Liver (tissue), 9 donors: ENCODE results near the gene LRCOL1. TPM values are rescaled to one million over a fixed set of nuclear protein-coding genes. Genes with fewer than 3 reads are reported as not detected.

Experiments used
- DNase-seq: peaks from one replicate; pipeline ENCODE4 v3.0.0-alpha.2; 2017; ENCODE audit warnings: low spot score
- H3K27ac ChIP-seq, 2 donors: one replicate each; pipeline ENCODE4 v1.7.0; 2013; ENCODE audit warnings: inconsistent platforms in 2 of 2, low read length in 2 of 2, control low read depth in 1 of 2, low read depth in 1 of 2, mild to moderate bottlenecking in 1 of 2
- H3K27me3 ChIP-seq, 4 donors: one replicate each; pipeline versions ENCODE4 v1.6.1 to v1.7.0; 2013; ENCODE audit warnings: low read length in 3 of 4, inconsistent platforms in 1 of 4, mild to moderate bottlenecking in 1 of 4, moderate library complexity in 1 of 4; ENCODE audit not compliant: control insufficient read depth in 4 of 4, insufficient read depth in 4 of 4
- H3K36me3 ChIP-seq, 4 donors: one replicate each; pipeline versions ENCODE4 v1.6.1 to v1.7.0; 2013; ENCODE audit warnings: low read length in 3 of 4, mild to moderate bottlenecking in 3 of 4, low read depth in 1 of 4, moderate library complexity in 1 of 4; ENCODE audit not compliant: control insufficient read depth in 4 of 4, insufficient read depth in 3 of 4
- H3K4me1 ChIP-seq, 4 donors: one replicate each; pipeline versions ENCODE4 v1.6.1 to v1.7.0; 2013; ENCODE audit warnings: low read length in 3 of 4, mild to moderate bottlenecking in 3 of 4, moderate library complexity in 1 of 4; ENCODE audit not compliant: control insufficient read depth in 4 of 4, insufficient read depth in 4 of 4
- H3K4me3 ChIP-seq, 3 donors: one replicate each; pipeline versions ENCODE4 v1.6.1 to v1.7.0; 2013; ENCODE audit warnings: low read length in 3 of 3, control low read depth in 1 of 3, low read depth in 1 of 3, mild to moderate bottlenecking in 1 of 3
- H3K9ac ChIP-seq, 2 donors: one replicate each; pipeline ENCODE4 v1.7.0; 2013; ENCODE audit warnings: low read length in 2 of 2, mild to moderate bottlenecking in 2 of 2, moderate library complexity in 2 of 2, control low read depth in 1 of 2, low read depth in 1 of 2
- H3K9me3 ChIP-seq, 4 donors: one replicate each; pipeline versions ENCODE4 v1.6.1 to v1.7.0; 2013; ENCODE audit warnings: low read length in 3 of 4; ENCODE audit not compliant: control insufficient read depth in 4 of 4
- FOXA1 ChIP-seq: IDR thresholded peaks from 2 replicates; pipeline ENCODE4 v1.6.1; 2016; ENCODE audit warnings: antibody characterized with exemption
- FOXA2 ChIP-seq: IDR thresholded peaks from 2 replicates; pipeline ENCODE4 v1.6.1; 2016; ENCODE audit warnings: antibody characterized with exemption
- GABPA ChIP-seq, 2 donors: IDR thresholded peaks in 1 of 2; conservative IDR thresholded peaks in 1 of 2; 2 replicates each; pipeline ENCODE4 v1.6.1; 2016; ENCODE audit warnings: antibody characterized with exemption in 2 of 2, mild to moderate bottlenecking in 1 of 2, moderate library complexity in 1 of 2
- HNF4A ChIP-seq, 2 donors: conservative IDR thresholded peaks; 2 replicates each; pipeline ENCODE4 v1.6.1; 2016; ENCODE audit warnings: antibody characterized with exemption in 2 of 2, mild to moderate bottlenecking in 2 of 2
- HNF4G ChIP-seq: IDR thresholded peaks from 2 replicates; pipeline ENCODE4 v1.6.1; 2016; ENCODE audit warnings: antibody characterized with exemption
- JUND ChIP-seq, 2 donors: IDR thresholded peaks; 2 replicates each; pipeline ENCODE4 v1.6.1; 2016; ENCODE audit warnings: antibody characterized with exemption in 2 of 2
- NR2F2 ChIP-seq: IDR thresholded peaks from 2 replicates; pipeline ENCODE4 v1.6.1; 2016; ENCODE audit warnings: antibody characterized with exemption
- RAD21 ChIP-seq, 2 donors: IDR thresholded peaks; 2 replicates each; pipeline ENCODE4 v1.6.1; 2016; ENCODE audit warnings: antibody characterized with exemption in 2 of 2, mild to moderate bottlenecking in 2 of 2
- RXRA ChIP-seq, 2 donors: IDR thresholded peaks; 2 replicates each; pipeline ENCODE4 v1.6.1; 2017 to 2018; ENCODE audit warnings: antibody characterized with exemption in 2 of 2, mild to moderate bottlenecking in 1 of 2
- SP1 ChIP-seq: IDR thresholded peaks from 2 replicates; pipeline ENCODE4 v1.6.1; 2018; ENCODE audit warnings: antibody characterized with exemption, mild to moderate bottlenecking
- TAF1 ChIP-seq: conservative IDR thresholded peaks from 2 replicates; pipeline ENCODE4 v1.6.1; 2016; ENCODE audit warnings: antibody characterized with exemption, mild to moderate bottlenecking
- YY1 ChIP-seq: IDR thresholded peaks from 2 replicates; pipeline ENCODE4 v1.6.1; 2016; ENCODE audit warnings: antibody characterized with exemption, mild to moderate bottlenecking
- WGBS: extraction: QIAGEN DNeasy Blood & Tissue Kit; methylation state at CpG from one replicate; pipeline ENCODE4 v1.1.7; 2013; 5-methylcytosine and 5-hydroxymethylcytosine counted together
- polyA plus RNA-seq, 2 donors: library from polyadenylated mRNA; stranded (reverse) in 1 of 2; unstranded in 1 of 2; fragments of 200-250 nt in 1 of 2; fragments of >200 nt in 1 of 2; fragmentation: Nextera tagmentation in 1 of 2; extraction: Ambion mirVana in 1 of 2; gene quantifications; one replicate each; pipeline versions ENCODE4 v1.2.1 to v1.2.3, GENCODE V29; 2013 to 2015
- total RNA-seq, 2 donors: library from RNA; depleted of rRNA; stranded (reverse); fragments of >200 nt; gene quantifications; one replicate each; pipeline ENCODE4 v1.2.3, GENCODE V29; 2014
- TF ChIP-seq, protein P1 (sequence below): fragments of 150-350 bp; IDR thresholded peaks from 2 replicates; pipeline ENCODE4 v1.5.1; 2017; ENCODE audit warnings: improper control_type of control experiment, low read depth, low read length; ENCODE audit not compliant: missing input control
- TF ChIP-seq, protein P2 (sequence below): IDR thresholded peaks from 2 replicates; pipeline ENCODE4 v1.6.1; 2016; ENCODE audit warnings: antibody characterized with exemption, mild to moderate bottlenecking
- TF ChIP-seq, protein P3 (sequence below): IDR thresholded peaks from 2 replicates; pipeline ENCODE4 v1.6.1; 2016; ENCODE audit warnings: antibody characterized with exemption
- TF ChIP-seq, protein P4 (sequence below): IDR thresholded peaks from 2 replicates; pipeline ENCODE4 v1.6.1; 2016; ENCODE audit warnings: antibody characterized with exemption
- TF ChIP-seq, protein P5 (sequence below): IDR thresholded peaks from 2 replicates; pipeline ENCODE4 v1.6.1; 2016; ENCODE audit warnings: antibody characterized with exemption
- donor health status: healthy.
- donor health status: healthy.
- donor health status: healthy.
- donor health status: healthy.
- donor health status: healthy.

The LRCOL1 gene
- total and polyA plus RNA-seq, 4 donors: 2.6 to 40.7 (median 5.9) TPM; not detected in 1

DNA sequence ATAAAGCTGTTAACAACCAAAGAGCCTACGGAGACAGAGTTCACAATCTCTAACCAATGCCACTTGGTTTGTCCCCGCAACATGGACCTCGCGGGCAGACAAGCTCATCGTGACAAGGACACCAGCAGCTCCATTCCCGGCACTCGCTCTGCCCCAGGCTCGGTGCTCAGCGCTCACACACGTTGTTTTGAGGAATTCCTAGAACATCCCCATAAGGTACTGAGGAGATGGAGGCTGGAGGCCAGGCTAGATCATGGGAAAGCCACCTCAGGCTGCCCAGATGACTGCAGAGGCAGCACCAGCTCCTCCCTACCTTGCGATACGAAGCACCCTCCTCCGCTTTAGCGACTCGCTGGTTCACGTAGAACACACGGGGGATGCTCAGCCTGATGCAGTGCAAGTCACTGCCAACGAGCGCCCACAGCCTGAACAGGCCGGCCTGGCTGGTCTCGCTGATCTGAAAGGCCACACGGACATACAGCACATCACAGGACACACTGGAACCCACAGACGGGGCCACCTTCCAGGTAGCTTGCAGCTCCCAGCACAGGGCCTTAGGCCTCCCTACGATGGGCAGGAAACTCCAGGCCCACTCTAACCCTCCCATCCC lies 38.3 kb upstream of the LRCOL1 start:
- no peak for DNase-seq
- H3K4me3 ChIP-seq: no peak overlapping the region
- no peak overlapping the region for H3K9ac ChIP-seq
- TF ChIP-seq, protein P1, sequence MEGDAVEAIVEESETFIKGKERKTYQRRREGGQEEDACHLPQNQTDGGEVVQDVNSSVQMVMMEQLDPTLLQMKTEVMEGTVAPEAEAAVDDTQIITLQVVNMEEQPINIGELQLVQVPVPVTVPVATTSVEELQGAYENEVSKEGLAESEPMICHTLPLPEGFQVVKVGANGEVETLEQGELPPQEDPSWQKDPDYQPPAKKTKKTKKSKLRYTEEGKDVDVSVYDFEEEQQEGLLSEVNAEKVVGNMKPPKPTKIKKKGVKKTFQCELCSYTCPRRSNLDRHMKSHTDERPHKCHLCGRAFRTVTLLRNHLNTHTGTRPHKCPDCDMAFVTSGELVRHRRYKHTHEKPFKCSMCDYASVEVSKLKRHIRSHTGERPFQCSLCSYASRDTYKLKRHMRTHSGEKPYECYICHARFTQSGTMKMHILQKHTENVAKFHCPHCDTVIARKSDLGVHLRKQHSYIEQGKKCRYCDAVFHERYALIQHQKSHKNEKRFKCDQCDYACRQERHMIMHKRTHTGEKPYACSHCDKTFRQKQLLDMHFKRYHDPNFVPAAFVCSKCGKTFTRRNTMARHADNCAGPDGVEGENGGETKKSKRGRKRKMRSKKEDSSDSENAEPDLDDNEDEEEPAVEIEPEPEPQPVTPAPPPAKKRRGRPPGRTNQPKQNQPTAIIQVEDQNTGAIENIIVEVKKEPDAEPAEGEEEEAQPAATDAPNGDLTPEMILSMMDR: no peak
- TF ChIP-seq FOXA1 (no peak), SP1 (no peak), JUND (IDR thresholded peaks at IDR 0.05) (no peak), HNF4A (conservative IDR thresholded peaks at IDR 0.05) (no peak), FOXA2 (no peak), GABPA (IDR thresholded peaks at IDR 0.05 in 1 of 2, conservative IDR thresholded peaks at IDR 0.05 in 1 of 2) (no peak), RAD21 (IDR thresholded peaks at IDR 0.05) (no peak), YY1 (no peak), RXRA (IDR thresholded peaks at IDR 0.05) (no peak), HNF4G (no peak), NR2F2 (no peak), TAF1 (no peak)
- TF ChIP-seq, protein P2, sequence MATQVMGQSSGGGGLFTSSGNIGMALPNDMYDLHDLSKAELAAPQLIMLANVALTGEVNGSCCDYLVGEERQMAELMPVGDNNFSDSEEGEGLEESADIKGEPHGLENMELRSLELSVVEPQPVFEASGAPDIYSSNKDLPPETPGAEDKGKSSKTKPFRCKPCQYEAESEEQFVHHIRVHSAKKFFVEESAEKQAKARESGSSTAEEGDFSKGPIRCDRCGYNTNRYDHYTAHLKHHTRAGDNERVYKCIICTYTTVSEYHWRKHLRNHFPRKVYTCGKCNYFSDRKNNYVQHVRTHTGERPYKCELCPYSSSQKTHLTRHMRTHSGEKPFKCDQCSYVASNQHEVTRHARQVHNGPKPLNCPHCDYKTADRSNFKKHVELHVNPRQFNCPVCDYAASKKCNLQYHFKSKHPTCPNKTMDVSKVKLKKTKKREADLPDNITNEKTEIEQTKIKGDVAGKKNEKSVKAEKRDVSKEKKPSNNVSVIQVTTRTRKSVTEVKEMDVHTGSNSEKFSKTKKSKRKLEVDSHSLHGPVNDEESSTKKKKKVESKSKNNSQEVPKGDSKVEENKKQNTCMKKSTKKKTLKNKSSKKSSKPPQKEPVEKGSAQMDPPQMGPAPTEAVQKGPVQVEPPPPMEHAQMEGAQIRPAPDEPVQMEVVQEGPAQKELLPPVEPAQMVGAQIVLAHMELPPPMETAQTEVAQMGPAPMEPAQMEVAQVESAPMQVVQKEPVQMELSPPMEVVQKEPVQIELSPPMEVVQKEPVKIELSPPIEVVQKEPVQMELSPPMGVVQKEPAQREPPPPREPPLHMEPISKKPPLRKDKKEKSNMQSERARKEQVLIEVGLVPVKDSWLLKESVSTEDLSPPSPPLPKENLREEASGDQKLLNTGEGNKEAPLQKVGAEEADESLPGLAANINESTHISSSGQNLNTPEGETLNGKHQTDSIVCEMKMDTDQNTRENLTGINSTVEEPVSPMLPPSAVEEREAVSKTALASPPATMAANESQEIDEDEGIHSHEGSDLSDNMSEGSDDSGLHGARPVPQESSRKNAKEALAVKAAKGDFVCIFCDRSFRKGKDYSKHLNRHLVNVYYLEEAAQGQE: no peak
- TF ChIP-seq, protein P3, sequence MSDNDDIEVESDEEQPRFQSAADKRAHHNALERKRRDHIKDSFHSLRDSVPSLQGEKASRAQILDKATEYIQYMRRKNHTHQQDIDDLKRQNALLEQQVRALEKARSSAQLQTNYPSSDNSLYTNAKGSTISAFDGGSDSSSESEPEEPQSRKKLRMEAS: no peak
- TF ChIP-seq, protein P4, sequence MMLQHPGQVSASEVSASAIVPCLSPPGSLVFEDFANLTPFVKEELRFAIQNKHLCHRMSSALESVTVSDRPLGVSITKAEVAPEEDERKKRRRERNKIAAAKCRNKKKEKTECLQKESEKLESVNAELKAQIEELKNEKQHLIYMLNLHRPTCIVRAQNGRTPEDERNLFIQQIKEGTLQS: no peak
- TF ChIP-seq, protein P5, sequence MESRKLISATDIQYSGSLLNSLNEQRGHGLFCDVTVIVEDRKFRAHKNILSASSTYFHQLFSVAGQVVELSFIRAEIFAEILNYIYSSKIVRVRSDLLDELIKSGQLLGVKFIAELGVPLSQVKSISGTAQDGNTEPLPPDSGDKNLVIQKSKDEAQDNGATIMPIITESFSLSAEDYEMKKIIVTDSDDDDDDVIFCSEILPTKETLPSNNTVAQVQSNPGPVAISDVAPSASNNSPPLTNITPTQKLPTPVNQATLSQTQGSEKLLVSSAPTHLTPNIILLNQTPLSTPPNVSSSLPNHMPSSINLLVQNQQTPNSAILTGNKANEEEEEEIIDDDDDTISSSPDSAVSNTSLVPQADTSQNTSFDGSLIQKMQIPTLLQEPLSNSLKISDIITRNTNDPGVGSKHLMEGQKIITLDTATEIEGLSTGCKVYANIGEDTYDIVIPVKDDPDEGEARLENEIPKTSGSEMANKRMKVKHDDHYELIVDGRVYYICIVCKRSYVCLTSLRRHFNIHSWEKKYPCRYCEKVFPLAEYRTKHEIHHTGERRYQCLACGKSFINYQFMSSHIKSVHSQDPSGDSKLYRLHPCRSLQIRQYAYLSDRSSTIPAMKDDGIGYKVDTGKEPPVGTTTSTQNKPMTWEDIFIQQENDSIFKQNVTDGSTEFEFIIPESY: no peak
- H3K4me1 ChIP-seq: no peaks in the 10 kb centered on the region
- peaks cover 13 to 57% (median 37%) of the 10 kb centered on the region in 4 donors for H3K36me3 ChIP-seq
- H3K27ac ChIP-seq: no peak overlapping the region
- no peaks in the 10 kb centered on the region for H3K9me3 ChIP-seq
- no peaks in the 10 kb centered on the region for H3K27me3 ChIP-seq
- 96% methylated on average over 24 of the region's 24 CpGs for WGBS
